Caco-2 (cell line): ENCODE results near the gene OSBPL2. TPM values are rescaled to one million over a fixed set of nuclear protein-coding genes. Genes with fewer than 3 reads are reported as not detected.
A peak's percentile ranks its signal among the peaks of the same experiment; 100 is the strongest.

Experiments
- BruUV-seq: library from RNA; stranded (reverse); fragments of 400-500 nt; replicated peaks from 2 replicates; lab custom pipeline; 2021; lab: Mats Ljungman, UMichigan
- CTCF ChIA-PET: fragments of 300-600 bp; sonication (Branson Sonifier 250); formaldehyde crosslinking; loops from one replicate; lab custom pipeline; 2022; ENCODE audit warnings: antibody characterized with exemption; lab: Charles Lee
- POLR2A ChIA-PET: fragments of 300-600 bp; sonication (Branson Sonifier 250); formaldehyde crosslinking; loops from one replicate; lab custom pipeline; 2022; ENCODE audit warnings: antibody characterized with exemption; lab: Charles Lee
- DNase-seq, 2 experiments: peaks; one replicate each; pipeline versions ENCODE4 v3.0.0 to v3.0.0-alpha.2; 2020 to 2022
- H3K27me3 ChIP-seq: replicated peaks from 2 replicates; pipeline ENCODE4 v1.6.0; 2011; ENCODE audit warnings: low read length; ENCODE audit not compliant: control insufficient read depth, insufficient read depth
- H3K36me3 ChIP-seq: 2 replicates; pipeline ENCODE4 v1.5.1; 2011; ENCODE audit warnings: low read length; ENCODE audit not compliant: control insufficient read depth, insufficient read depth
- H3K4me1 ChIP-seq: fragments of 250-450 bp; sonication (Bioruptor Pico); 2 replicates; pipeline ENCODE4 v1.5.1; 2020; ENCODE audit warnings: mild to moderate bottlenecking
- H3K4me3 ChIP-seq: 2 replicates; pipeline ENCODE4 v1.5.1; 2011; ENCODE audit warnings: low read depth, mild to moderate bottlenecking, control low read depth, low read length
- H3K9me3 ChIP-seq: fragments of 250-450 bp; sonication (Bioruptor Pico); 2 replicates; pipeline ENCODE4 v1.5.1; 2020; ENCODE audit warnings: mild to moderate bottlenecking, moderate library complexity
- H3K27ac Mint-ChIP-seq: one replicate; pipeline ENCODE4 v1.8.0; 2022; ENCODE audit warnings: mixed read lengths; ENCODE audit not compliant: unreplicated experiment
- H3K27me3 Mint-ChIP-seq: one replicate; pipeline ENCODE4 v1.8.0; 2022; ENCODE audit warnings: mixed read lengths; ENCODE audit not compliant: insufficient read depth, unreplicated experiment
- H3K36me3 Mint-ChIP-seq: one replicate; pipeline ENCODE4 v1.8.0; 2022; ENCODE audit warnings: mild to moderate bottlenecking, mixed read lengths; ENCODE audit not compliant: insufficient read depth, unreplicated experiment
- H3K4me1 Mint-ChIP-seq: one replicate; pipeline ENCODE4 v1.8.0; 2022; ENCODE audit warnings: low read depth, mixed read lengths; ENCODE audit not compliant: unreplicated experiment
- H3K4me3 Mint-ChIP-seq: one replicate; pipeline ENCODE4 v1.8.0; 2022; ENCODE audit warnings: mild to moderate bottlenecking, moderate library complexity, mixed read lengths; ENCODE audit not compliant: unreplicated experiment
- H3K9me3 Mint-ChIP-seq: one replicate; pipeline ENCODE4 v1.8.0; 2022; ENCODE audit warnings: mixed read lengths; ENCODE audit not compliant: unreplicated experiment
- CTCF ChIP-seq, 2 experiments: fragments of 200-600 bp in 1 of 2; IDR thresholded peaks; 1 replicate in 1 of 2; 2 replicates in 1 of 2; pipeline versions ENCODE4 v1.5.1 to v1.8.0; 2011 to 2022; ENCODE audit warnings: antibody characterized with exemption in 1 of 2, control low read depth in 1 of 2, inconsistent platforms in 1 of 2, low read depth in 1 of 2, low read length in 1 of 2, mild to moderate bottlenecking in 1 of 2, moderate library complexity in 1 of 2; ENCODE audit not compliant: insufficient read depth in 1 of 2, severe bottlenecking in 1 of 2, unreplicated experiment in 1 of 2
- intact Hi-C: fragments of 100-400 bp; cut with micrococcal nuclease; formaldehyde crosslinking; loops from one replicate; pipeline ENCODE4 v1.10.0; 2022; ENCODE audit not compliant: unreplicated experiment
- total RNA-seq: library from RNA; stranded (reverse); gene quantifications from 2 replicates; pipeline ENCODE4 v1.2.3, GENCODE V29; 2022

Gene OSBPL2
- total RNA-seq, 1 experiment from 2014 or later: 132 TPM

- Histone ChIP-seq H3K9me3 (no peaks in the 10 kb centered on the region), H3K27me3 (no peaks in the 10 kb centered on the region), H3K4me1 (peaks cover 7% of the 10 kb centered on the region), H3K36me3 (peaks cover 38% of the 10 kb centered on the region), H3K4me3 (no peak overlapping the region)
- H3K4me3 Mint-ChIP-seq: no peak overlapping the region
- H3K9me3 Mint-ChIP-seq: no peaks in the 10 kb centered on the region
- intact Hi-C loops: loop anchor here (10.0 kb wide), 1 partner anchor 485 kb away; the partner anchor contains the start of gene MRGBP
- peaks cover 100% of the 10 kb centered on the region for H3K36me3 Mint-ChIP-seq
- CTCF ChIA-PET: interaction anchor here (0.6 kb wide), 1 partner anchor 342 kb away, joined by 3 read pairs; no protein-coding TSS in a partner anchor
- no TSS peak for BruUV-seq
- H3K27ac Mint-ChIP-seq: peak overlapping the region; percentile 97
- no peak for DNase-seq
- TF ChIP-seq CTCF (IDR thresholded peaks at IDR 0.05; ENCODE audit: insufficient read depth in 1 of 2, low read depth in 1 of 2, low read length in 1 of 2, severe bottlenecking in 1 of 2, unreplicated experiment in 1 of 2): peak in 1 of 2 experiments; percentile 16
- peaks cover 14% of the 10 kb centered on the region for H3K4me1 Mint-ChIP-seq
- no peaks in the 10 kb centered on the region for H3K27me3 Mint-ChIP-seq
- POLR2A ChIA-PET: no interaction called here
Observed at GRCh38 chr20:62309947-62310756, 71.8 kb downstream of the OSBPL2 start.

- no peaks in the 10 kb centered on the region for H3K9me3 ChIP-seq
- Mint-ChIP-seq H3K4me1 (peaks cover 8% of the 10 kb centered on the region), H3K4me3 (no peak overlapping the region), H3K27me3 (no peaks in the 10 kb centered on the region), H3K9me3 (no peaks in the 10 kb centered on the region), H3K27ac (peak overlapping the region; percentile 97), H3K36me3 (peaks cover 100% of the 10 kb centered on the region)
- DNase-seq: no peak
- peaks cover 39% of the 10 kb centered on the region for H3K36me3 ChIP-seq
- CTCF ChIA-PET: interaction anchor here (0.6 kb wide), 1 partner anchor 341 kb away, joined by 3 read pairs; no protein-coding TSS in a partner anchor
- H3K4me3 ChIP-seq: no peak overlapping the region
- H3K27me3 ChIP-seq: no peaks in the 10 kb centered on the region
- BruUV-seq: no TSS peak
- intact Hi-C loops: no loop called here
- peaks cover 6% of the 10 kb centered on the region; the same call in 1 of the 2 replicates for H3K4me1 ChIP-seq
- TF ChIP-seq CTCF (IDR thresholded peaks at IDR 0.05; ENCODE audit: insufficient read depth in 1 of 2, low read depth in 1 of 2, low read length in 1 of 2, severe bottlenecking in 1 of 2, unreplicated experiment in 1 of 2): no peak
- POLR2A ChIA-PET: no interaction called here
Observed at GRCh38 chr20:62310757-62311121, 72.4 kb downstream of the OSBPL2 start.

GRCh38 chr20:62311150-62311549 lies 72.8 kb downstream of the OSBPL2 start:
- H3K4me1 ChIP-seq: peaks cover 3% of the 10 kb centered on the region; the same call in 1 of the 2 replicates
- Mint-ChIP-seq H3K9me3 (no peaks in the 10 kb centered on the region), H3K27ac (no peak overlapping the region), H3K36me3 (peaks cover 100% of the 10 kb centered on the region), H3K4me1 (peaks cover 4% of the 10 kb centered on the region), H3K27me3 (no peaks in the 10 kb centered on the region), H3K4me3 (no peak overlapping the region)
- BruUV-seq: no TSS peak
- no peak for DNase-seq
- no peak overlapping the region for H3K4me3 ChIP-seq
- no peaks in the 10 kb centered on the region for H3K9me3 ChIP-seq
- H3K36me3 ChIP-seq: peaks cover 40% of the 10 kb centered on the region
- ChIA-PET CTCF (interaction anchor here (0.6 kb wide), 1 partner anchor 341 kb away, joined by 3 read pairs; no protein-coding TSS in a partner anchor), POLR2A (no interaction called here)
- no peak for TF ChIP-seq CTCF (IDR thresholded peaks at IDR 0.05; ENCODE audit: insufficient read depth in 1 of 2, low read depth in 1 of 2, low read length in 1 of 2, severe bottlenecking in 1 of 2, unreplicated experiment in 1 of 2)
- intact Hi-C loops: no loop called here
- no peaks in the 10 kb centered on the region for H3K27me3 ChIP-seq
